ENCODE results near the gene FBXO24. TPM values are rescaled to one million over a fixed set of nuclear protein-coding genes. Genes with fewer than 3 reads are reported as not detected.

The FBXO24 gene
- total RNA-seq, 4 donors from 2014 or later, result 0.15 to 4.3 (median 0.99) TPM

GRCh38 chr7:100584683-100585510, 1.2 kb upstream of the FBXO24 start:
- WGBS, 2 donors, result 6 to 12% methylated on average over 19 to 20 of the region's 20 CpGs
- DNase-seq (ENCODE audit: low spot score in 2 of 2), result peak in 1 of 2 donors; percentile 33
- intact Hi-C loops (cut with DNase I; ENCODE audit: low total_unique reads), result no loop called here

GRCh38 chr7:100585511-100586265, 440 bp upstream of the FBXO24 start, which contains the start of gene LRCH4:
Gene LRCH4, minus strand, starts transcription at chr7:100586129. Its CDS starts 29 bp downstream, at chr7:100586100.
- 0 to 1% methylated on average over 21 to 52 of the region's 61 CpGs for WGBS, 2 donors
- intact Hi-C loops (cut with DNase I; ENCODE audit: low total_unique reads), result no loop called here
- DNase-seq (ENCODE audit: low spot score in 2 of 2), result peak; percentile 52 to 94
- H3K4me3 ChIP-seq (ENCODE audit: low read depth, poor library complexity, severe bottlenecking), result peak within 1 kb of the TSS; percentile 75
- peak in 1 of 2 donors; percentile 92 for TF ChIP-seq POLR2A (IDR thresholded peaks at IDR 0.05)
- TF ChIP-seq CTCF (IDR thresholded peaks at IDR 0.05), result no peak

More at GRCh38 chr7:100584683-100585510, 1.2 kb upstream of the FBXO24 start:
- H3K4me3 ChIP-seq (ENCODE audit: low read depth, poor library complexity, severe bottlenecking), result peak overlapping the region; percentile 75
- TF ChIP-seq CTCF (IDR thresholded peaks at IDR 0.05) (no peak), POLR2A (IDR thresholded peaks at IDR 0.05) (no peak)

GRCh38 chr7:100588438-100588837, 2.3 kb downstream of the FBXO24 start:
- DNase-seq (ENCODE audit: low spot score in 2 of 2), result no peak
- TF ChIP-seq CTCF (IDR thresholded peaks at IDR 0.05) (no peak), POLR2A (IDR thresholded peaks at IDR 0.05) (no peak)
- intact Hi-C loops (cut with DNase I; ENCODE audit: low total_unique reads), result no loop called here
- no peak overlapping the region for H3K4me3 ChIP-seq (ENCODE audit: low read depth, poor library complexity, severe bottlenecking)
- 80 to 93% methylated on average over 1 of the region's 1 CpG for WGBS, 2 donors

GRCh38 chr7:100589341-100589947, 3.3 kb downstream of the FBXO24 start:
- no peak for DNase-seq (ENCODE audit: low spot score in 2 of 2)
- 60 to 73% methylated on average over 7 of the region's 7 CpGs for WGBS, 2 donors
- intact Hi-C loops (cut with DNase I; ENCODE audit: low total_unique reads), result no loop called here
- TF ChIP-seq CTCF (IDR thresholded peaks at IDR 0.05), result no peak
- TF ChIP-seq POLR2A (IDR thresholded peaks at IDR 0.05), result no peak
- H3K4me3 ChIP-seq (ENCODE audit: low read depth, poor library complexity, severe bottlenecking), result no peak overlapping the region

GRCh38 chr7:100590077-100590737, 4.1 kb downstream of the FBXO24 start:
- intact Hi-C loops (cut with DNase I; ENCODE audit: low total_unique reads), result no loop called here
- no peak for TF ChIP-seq CTCF (IDR thresholded peaks at IDR 0.05)
- no peak for TF ChIP-seq POLR2A (IDR thresholded peaks at IDR 0.05)
- H3K4me3 ChIP-seq (ENCODE audit: low read depth, poor library complexity, severe bottlenecking), result no peak overlapping the region
- WGBS, 2 donors, result 32 to 41% methylated on average over 20 of the region's 20 CpGs
- no peak for DNase-seq (ENCODE audit: low spot score in 2 of 2)

All from lower leg skin (tissue), 4 donors.